Colonic mucosa (tissue), 4 donors: ENCODE data around the gene ZMPSTE24. TPM values are rescaled to one million over a fixed set of nuclear protein-coding genes. Genes with fewer than 3 reads are reported as not detected.

Experiments
- DNase-seq: peaks from one replicate; pipeline ENCODE4 v3.0.0-alpha.2; 2020
- H3K27ac ChIP-seq: fragments of 200-600 bp; one replicate; pipeline ENCODE4 v1.8.0; 2021
- H3K27me3 ChIP-seq: fragments of 200-600 bp; one replicate; pipeline ENCODE4 v1.8.0; 2021
- H3K36me3 ChIP-seq: fragments of 200-600 bp; one replicate; pipeline ENCODE4 v1.8.0; 2021
- H3K4me1 ChIP-seq: fragments of 200-600 bp; one replicate; pipeline ENCODE4 v1.8.0; 2021; ENCODE audit warnings: mild to moderate bottlenecking
- H3K4me3 ChIP-seq: fragments of 200-600 bp; one replicate; pipeline ENCODE4 v1.8.0; 2021
- H3K9ac ChIP-seq, 2 donors: one replicate each; pipeline ENCODE4 v1.7.0; 2013; ENCODE audit warnings: control low read depth in 2 of 2, low read depth in 2 of 2, low read length in 2 of 2
- H3K9me3 ChIP-seq: fragments of 200-600 bp; one replicate; pipeline ENCODE4 v1.8.0; 2021
- intact Hi-C: fragments of 100-400 bp; cut with DNase I; formaldehyde crosslinking; loops from one replicate; pipeline ENCODE4 v1.14.1; 2022
- total RNA-seq, 2 donors: library from RNA; stranded (reverse); fragmentation: NEBNext Ultra II Directional in 1 of 2; extraction: Animal tissue kit (Norgen Biotek cat#: 25700) in 1 of 2; gene quantifications; one replicate each; pipeline ENCODE4 v1.2.1, GENCODE V29; 2021
- TF ChIP-seq, protein P1 (sequence below): fragments of 200-600 bp; IDR thresholded peaks from one replicate; pipeline ENCODE4 v1.8.0; 2022; ENCODE audit warnings: antibody characterized with exemption, mild to moderate bottlenecking
- donor health status: healthy.
- donor health status: DM: no; HTN: no; CAD: no.
- donor health status: DM: no; HTN: no; CAD: no.

The ZMPSTE24 gene
- total RNA-seq, 2 donors from 2014 or later: 49.7 to 62.8 TPM

DNA sequence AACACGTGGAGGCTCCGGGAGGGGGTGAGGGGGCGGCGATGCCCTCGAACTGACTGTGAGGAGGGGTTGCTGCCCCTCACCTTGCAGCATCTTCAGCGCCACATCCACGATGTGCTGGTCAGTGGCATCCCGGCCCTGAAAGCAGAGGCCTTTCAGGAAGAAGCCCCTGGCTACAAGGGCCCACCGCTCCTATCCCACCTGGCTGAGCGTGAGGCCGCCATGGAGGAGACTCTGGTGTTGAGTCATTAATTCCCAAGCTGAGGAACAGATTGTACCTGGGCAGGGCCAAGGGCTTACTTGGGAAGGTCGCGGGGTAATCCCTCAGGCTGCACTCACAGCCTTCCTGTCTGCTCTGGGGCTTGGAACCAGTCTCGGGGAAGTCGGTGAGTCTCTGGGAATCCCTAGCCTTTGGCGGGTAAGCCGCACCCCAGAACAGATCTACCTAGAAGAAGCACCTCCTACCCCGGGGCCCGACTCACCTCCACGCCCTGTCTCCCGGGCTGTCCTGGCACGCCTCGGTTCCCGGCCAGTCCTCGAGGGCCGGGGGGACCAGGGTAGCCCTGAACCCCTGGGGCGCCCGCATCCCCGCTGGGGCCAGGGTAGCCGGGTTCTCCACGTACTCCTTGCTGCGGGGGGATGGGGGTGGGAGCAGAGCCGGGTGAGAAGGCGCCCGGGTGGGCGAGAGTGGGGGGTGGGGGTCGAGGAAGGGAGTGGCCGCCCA is 45.2 kb downstream of the ZMPSTE24 start:
- Histone ChIP-seq H3K9ac (no peak overlapping the region), H3K36me3 (no peaks in the 10 kb centered on the region), H3K27me3 (no peaks in the 10 kb centered on the region), H3K27ac (no peak overlapping the region), H3K9me3 (no peaks in the 10 kb centered on the region), H3K4me1 (no peaks in the 10 kb centered on the region), H3K4me3 (no peak overlapping the region)
- TF ChIP-seq, protein P1, sequence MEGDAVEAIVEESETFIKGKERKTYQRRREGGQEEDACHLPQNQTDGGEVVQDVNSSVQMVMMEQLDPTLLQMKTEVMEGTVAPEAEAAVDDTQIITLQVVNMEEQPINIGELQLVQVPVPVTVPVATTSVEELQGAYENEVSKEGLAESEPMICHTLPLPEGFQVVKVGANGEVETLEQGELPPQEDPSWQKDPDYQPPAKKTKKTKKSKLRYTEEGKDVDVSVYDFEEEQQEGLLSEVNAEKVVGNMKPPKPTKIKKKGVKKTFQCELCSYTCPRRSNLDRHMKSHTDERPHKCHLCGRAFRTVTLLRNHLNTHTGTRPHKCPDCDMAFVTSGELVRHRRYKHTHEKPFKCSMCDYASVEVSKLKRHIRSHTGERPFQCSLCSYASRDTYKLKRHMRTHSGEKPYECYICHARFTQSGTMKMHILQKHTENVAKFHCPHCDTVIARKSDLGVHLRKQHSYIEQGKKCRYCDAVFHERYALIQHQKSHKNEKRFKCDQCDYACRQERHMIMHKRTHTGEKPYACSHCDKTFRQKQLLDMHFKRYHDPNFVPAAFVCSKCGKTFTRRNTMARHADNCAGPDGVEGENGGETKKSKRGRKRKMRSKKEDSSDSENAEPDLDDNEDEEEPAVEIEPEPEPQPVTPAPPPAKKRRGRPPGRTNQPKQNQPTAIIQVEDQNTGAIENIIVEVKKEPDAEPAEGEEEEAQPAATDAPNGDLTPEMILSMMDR: no peak
- intact Hi-C loops: no loop called here
- DNase-seq: no peak

DNA sequence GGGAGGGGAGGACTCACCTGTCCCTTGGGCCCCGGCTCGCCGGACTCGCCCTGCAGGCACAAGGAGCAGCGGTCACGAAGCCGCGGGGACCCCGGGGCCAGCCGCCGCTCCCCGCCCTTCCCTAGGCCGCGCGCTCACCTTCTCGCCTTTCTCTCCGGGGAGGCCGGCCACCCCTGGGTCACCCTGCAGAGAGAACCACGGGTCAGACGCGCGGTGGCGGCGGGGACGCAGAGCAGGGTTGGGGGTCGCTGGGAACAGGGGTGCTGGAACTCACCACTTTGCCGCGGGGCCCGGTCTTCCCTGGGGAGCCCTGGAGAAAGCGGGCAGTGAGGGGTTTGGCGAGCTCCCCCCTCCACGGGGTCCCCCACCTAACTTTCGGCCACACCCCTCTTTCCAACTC is 45.8 kb downstream of the ZMPSTE24 start:
- Histone ChIP-seq H3K27me3 (no peaks in the 10 kb centered on the region), H3K9ac (no peak overlapping the region), H3K36me3 (no peaks in the 10 kb centered on the region), H3K4me3 (no peak overlapping the region), H3K27ac (no peak overlapping the region), H3K4me1 (no peaks in the 10 kb centered on the region), H3K9me3 (no peaks in the 10 kb centered on the region)
- TF ChIP-seq, protein P1: no peak
- DNase-seq: no peak
- intact Hi-C loops: no loop called here

DNA sequence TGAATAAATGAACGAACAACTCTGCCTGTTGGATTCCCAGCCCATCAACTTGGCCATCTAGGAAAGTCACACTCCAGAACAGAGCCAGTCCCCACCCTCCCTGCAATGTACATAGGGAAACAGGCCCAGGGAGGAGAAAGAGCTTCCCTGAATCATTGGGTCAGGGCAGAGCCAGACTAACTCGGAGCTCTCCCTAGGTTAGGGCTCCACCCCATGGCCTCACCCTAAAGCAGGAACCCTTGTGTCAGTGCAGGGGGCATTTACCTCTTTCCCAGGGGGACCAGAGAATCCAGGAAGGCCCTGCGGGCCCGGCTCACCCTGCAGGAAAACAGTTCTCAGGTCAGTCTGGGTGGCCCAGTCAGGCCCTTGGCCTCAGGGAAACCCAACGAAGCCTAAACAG is 47.4 kb downstream of the ZMPSTE24 start:
- Histone ChIP-seq H3K9me3 (no peaks in the 10 kb centered on the region), H3K9ac (no peak overlapping the region), H3K36me3 (no peaks in the 10 kb centered on the region), H3K27me3 (no peaks in the 10 kb centered on the region), H3K4me1 (no peaks in the 10 kb centered on the region), H3K27ac (no peak overlapping the region), H3K4me3 (no peak overlapping the region)
- no peak for DNase-seq
- TF ChIP-seq, protein P1: no peak
- intact Hi-C loops: no loop called here

DNA sequence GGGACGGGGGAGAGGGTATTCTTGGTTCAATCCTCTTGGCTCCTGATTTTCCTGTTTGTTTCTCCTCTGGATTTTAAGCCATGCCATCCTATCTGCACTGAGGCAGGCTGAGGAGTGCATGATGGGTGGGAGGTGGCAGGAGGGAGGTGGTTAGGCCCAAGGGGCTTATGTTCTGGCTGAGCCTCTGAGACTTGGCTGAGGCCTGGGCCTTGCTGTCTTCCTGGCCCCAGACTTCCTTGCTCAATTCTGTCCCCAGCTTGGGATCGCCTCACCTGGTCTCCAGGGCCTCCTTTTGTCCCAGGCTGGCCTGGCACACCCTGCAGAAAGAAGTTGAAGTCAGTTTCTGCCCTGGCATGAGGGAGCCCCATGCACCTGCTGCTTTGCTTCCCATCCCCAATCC is 47.8 kb downstream of the ZMPSTE24 start:
- Histone ChIP-seq H3K4me1 (no peaks in the 10 kb centered on the region), H3K27me3 (no peaks in the 10 kb centered on the region), H3K9ac (no peak overlapping the region), H3K9me3 (no peaks in the 10 kb centered on the region), H3K27ac (no peak overlapping the region), H3K4me3 (no peak overlapping the region), H3K36me3 (no peaks in the 10 kb centered on the region)
- DNase-seq: no peak
- intact Hi-C loops: no loop called here
- TF ChIP-seq, protein P1: no peak

DNA sequence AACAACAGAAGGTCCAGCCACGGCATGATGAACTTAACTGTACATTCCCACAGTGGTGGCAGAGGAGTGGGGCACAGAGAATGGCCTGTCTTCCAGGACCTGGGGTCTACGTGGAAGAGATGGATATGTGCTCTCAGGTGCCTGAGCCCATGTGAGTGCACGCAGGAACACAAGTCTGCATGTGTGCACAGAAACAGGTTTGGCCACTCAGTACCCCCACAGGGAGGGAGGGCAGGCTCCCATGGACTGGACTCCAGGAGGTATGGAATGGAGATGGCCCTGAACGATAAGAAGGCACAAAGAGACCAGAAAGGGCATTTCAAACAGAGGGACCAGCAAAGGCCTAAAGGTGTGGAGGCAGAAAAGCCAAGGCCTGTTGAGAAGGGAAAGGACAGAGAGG is 48.3 kb downstream of the ZMPSTE24 start:
- intact Hi-C loops: no loop called here
- Histone ChIP-seq H3K27ac (no peak overlapping the region), H3K9ac (no peak overlapping the region)

More for the DNA sequence above, 48.3 kb downstream of the ZMPSTE24 start:
- H3K27me3 ChIP-seq: no peaks in the 10 kb centered on the region
- TF ChIP-seq, protein P1: no peak
- H3K4me3 ChIP-seq: no peak overlapping the region
- H3K4me1 ChIP-seq: no peaks in the 10 kb centered on the region
- no peaks in the 10 kb centered on the region for H3K9me3 ChIP-seq
- no peak for DNase-seq
- H3K36me3 ChIP-seq: no peaks in the 10 kb centered on the region
